Transverse colon (tissue), 4 donors: ENCODE data around the gene PCCB.

Source experiments
- EP300 ChIP-seq: sonication (generic); formaldehyde crosslinking; IDR thresholded peaks from one replicate; pipeline ENCODE4 v1.6.1; 2017; ENCODE audit warnings: antibody characterized with exemption, low read depth
- POLR2AphosphoS5 ChIP-seq, 3 donors: sonication (generic); formaldehyde crosslinking; IDR thresholded peaks; one replicate each; pipeline ENCODE4 v1.6.1; 2016; ENCODE audit warnings: antibody characterized with exemption in 3 of 3
- TF ChIP-seq, protein P1 (sequence below), 5 experiments: fragments of 200-600 bp in 3 of 5; fragments of 450-650 bp in 2 of 5; sonication (generic) in 3 of 5; IDR thresholded peaks; 1 replicate in 2 of 5; 2 replicates in 3 of 5; pipeline ENCODE4 v1.5.1; 2016 to 2017; ENCODE audit warnings: antibody characterized with exemption in 5 of 5, inconsistent platforms in 3 of 5, mild to moderate bottlenecking in 2 of 5, moderate library complexity in 1 of 5

DNA sequence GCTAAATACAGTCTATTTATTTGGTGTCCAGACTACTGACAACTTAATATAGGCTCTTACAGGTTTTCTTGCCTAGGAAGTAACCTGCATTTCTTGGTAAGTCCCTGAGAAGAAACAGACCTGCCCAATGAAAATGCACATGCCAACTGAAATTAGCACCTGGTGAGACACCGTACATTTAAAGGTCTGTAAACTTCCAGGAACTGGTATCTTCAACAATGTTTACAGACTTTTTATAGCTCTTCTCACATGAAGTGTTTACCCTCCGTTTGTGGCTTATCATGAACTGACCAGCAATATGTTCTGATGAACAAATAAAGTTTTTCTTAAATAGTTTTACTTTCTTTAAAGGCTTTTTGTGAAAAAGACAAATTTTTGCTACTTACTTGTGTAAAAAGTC, 93.3 kb downstream of the PCCB start:
- TF ChIP-seq, protein P1, sequence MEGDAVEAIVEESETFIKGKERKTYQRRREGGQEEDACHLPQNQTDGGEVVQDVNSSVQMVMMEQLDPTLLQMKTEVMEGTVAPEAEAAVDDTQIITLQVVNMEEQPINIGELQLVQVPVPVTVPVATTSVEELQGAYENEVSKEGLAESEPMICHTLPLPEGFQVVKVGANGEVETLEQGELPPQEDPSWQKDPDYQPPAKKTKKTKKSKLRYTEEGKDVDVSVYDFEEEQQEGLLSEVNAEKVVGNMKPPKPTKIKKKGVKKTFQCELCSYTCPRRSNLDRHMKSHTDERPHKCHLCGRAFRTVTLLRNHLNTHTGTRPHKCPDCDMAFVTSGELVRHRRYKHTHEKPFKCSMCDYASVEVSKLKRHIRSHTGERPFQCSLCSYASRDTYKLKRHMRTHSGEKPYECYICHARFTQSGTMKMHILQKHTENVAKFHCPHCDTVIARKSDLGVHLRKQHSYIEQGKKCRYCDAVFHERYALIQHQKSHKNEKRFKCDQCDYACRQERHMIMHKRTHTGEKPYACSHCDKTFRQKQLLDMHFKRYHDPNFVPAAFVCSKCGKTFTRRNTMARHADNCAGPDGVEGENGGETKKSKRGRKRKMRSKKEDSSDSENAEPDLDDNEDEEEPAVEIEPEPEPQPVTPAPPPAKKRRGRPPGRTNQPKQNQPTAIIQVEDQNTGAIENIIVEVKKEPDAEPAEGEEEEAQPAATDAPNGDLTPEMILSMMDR (IDR thresholded peaks at IDR 0.05), result no peak
- TF ChIP-seq POLR2AphosphoS5 (IDR thresholded peaks at IDR 0.05) (peak in 1 of 3 donors; percentile 35), EP300 (no peak)
